ENCODE measurements around the gene PGBD5. TPM values are rescaled to one million over a fixed set of nuclear protein-coding genes. Genes with fewer than 3 reads are reported as not detected.
A peak's percentile ranks its signal among the peaks of the same experiment; 100 is the strongest.
"Not testable (repeated sequence)": the region's sequence is repeated elsewhere in the genome, so short reads cannot be mapped to it uniquely, and the experiment has no call there.

Gene PGBD5
- polyA plus RNA-seq, 1 donor: 1.6 TPM

GRCh38 chr1:230427094-230427876, 1.2 kb upstream of the PGBD5 start:
- no peaks in the 10 kb centered on the region for H3K9me3 ChIP-seq (ENCODE audit: control insufficient read depth, low read depth, low read length)
- peaks cover 52% of the 10 kb centered on the region for H3K27me3 ChIP-seq (ENCODE audit: control insufficient read depth, insufficient read depth, low read length)
- H3K36me3 ChIP-seq (ENCODE audit: control insufficient read depth, insufficient read depth, low read length): no peaks in the 10 kb centered on the region
- WGBS (ENCODE audit: insufficient coverage, low lambda C conversion rate): 20% methylated on average over 1 of the region's 11 CpGs
- H3K4me3 ChIP-seq (ENCODE audit: low read length): no peak overlapping the region
- DNase-seq: no peak
- peaks cover 6% of the 10 kb centered on the region for H3K4me1 ChIP-seq (ENCODE audit: control insufficient read depth, insufficient read depth, low read length)
- H3K27ac ChIP-seq (ENCODE audit: low read length): no peak overlapping the region

- Histone ChIP-seq H3K9me3 (ENCODE audit: control insufficient read depth, low read depth, low read length) (no peaks in the 10 kb centered on the region), H3K27ac (ENCODE audit: low read length) (no peak overlapping the region), H3K4me3 (ENCODE audit: low read length) (peak overlapping the region; percentile 25), H3K4me1 (ENCODE audit: control insufficient read depth, insufficient read depth, low read length) (peaks cover 6% of the 10 kb centered on the region), H3K36me3 (ENCODE audit: control insufficient read depth, insufficient read depth, low read length) (no peaks in the 10 kb centered on the region), H3K27me3 (ENCODE audit: control insufficient read depth, insufficient read depth, low read length) (peaks cover 59% of the 10 kb centered on the region)
- DNase-seq: peak in 1 of 2 donors; percentile 20
- WGBS (ENCODE audit: insufficient coverage, low lambda C conversion rate): no CpG with 5 or more reads among the region's 108 CpGs
These were observed 660 bp downstream of the PGBD5 start for GRCh38 chr1:230425252-230426091.

- Histone ChIP-seq H3K4me1 (ENCODE audit: control insufficient read depth, insufficient read depth, low read length) (peaks cover 6% of the 10 kb centered on the region), H3K9me3 (ENCODE audit: control insufficient read depth, low read depth, low read length) (no peaks in the 10 kb centered on the region), H3K27me3 (ENCODE audit: control insufficient read depth, insufficient read depth, low read length) (peaks cover 57% of the 10 kb centered on the region), H3K27ac (ENCODE audit: low read length) (no peak overlapping the region), H3K4me3 (ENCODE audit: low read length) (peak overlapping the region; percentile 25), H3K36me3 (ENCODE audit: control insufficient read depth, insufficient read depth, low read length) (no peaks in the 10 kb centered on the region)
- WGBS (ENCODE audit: insufficient coverage, low lambda C conversion rate): no CpG with 5 or more reads among the region's 33 CpGs
- peak in 1 of 2 donors; percentile 17 for DNase-seq
These were observed 1.5 kb downstream of the PGBD5 start for GRCh38 chr1:230424391-230425251.

GRCh38 chr1:230423951-230424350, 2.2 kb downstream of the PGBD5 start:
- Histone ChIP-seq H3K4me3 (ENCODE audit: low read length) (peak overlapping the region; percentile 14), H3K9me3 (ENCODE audit: control insufficient read depth, low read depth, low read length) (no peaks in the 10 kb centered on the region), H3K27ac (ENCODE audit: low read length) (no peak overlapping the region), H3K36me3 (ENCODE audit: control insufficient read depth, insufficient read depth, low read length) (no peaks in the 10 kb centered on the region), H3K27me3 (ENCODE audit: control insufficient read depth, insufficient read depth, low read length) (peaks cover 54% of the 10 kb centered on the region), H3K4me1 (ENCODE audit: control insufficient read depth, insufficient read depth, low read length) (peaks cover 6% of the 10 kb centered on the region)
- no peak for DNase-seq
- WGBS (ENCODE audit: insufficient coverage, low lambda C conversion rate): no CpG with 5 or more reads among the region's 4 CpGs

- Histone ChIP-seq H3K4me3 (ENCODE audit: low read length) (no peak overlapping the region), H3K36me3 (ENCODE audit: control insufficient read depth, insufficient read depth, low read length) (no peaks in the 10 kb centered on the region), H3K27ac (ENCODE audit: low read length) (no peak overlapping the region), H3K9me3 (ENCODE audit: control insufficient read depth, low read depth, low read length) (no peaks in the 10 kb centered on the region), H3K4me1 (ENCODE audit: control insufficient read depth, insufficient read depth, low read length) (peaks cover 6% of the 10 kb centered on the region), H3K27me3 (ENCODE audit: control insufficient read depth, insufficient read depth, low read length) (peaks cover 54% of the 10 kb centered on the region)
- WGBS (ENCODE audit: insufficient coverage, low lambda C conversion rate): no CpG with 5 or more reads among the region's 5 CpGs
- DNase-seq: no peak
These were observed 2.9 kb downstream of the PGBD5 start for GRCh38 chr1:230423261-230423660.

- Histone ChIP-seq H3K27ac (ENCODE audit: low read length) (no peak overlapping the region), H3K27me3 (ENCODE audit: control insufficient read depth, insufficient read depth, low read length) (peaks cover 49% of the 10 kb centered on the region), H3K36me3 (ENCODE audit: control insufficient read depth, insufficient read depth, low read length) (no peaks in the 10 kb centered on the region), H3K4me3 (ENCODE audit: low read length) (no peak overlapping the region), H3K4me1 (ENCODE audit: control insufficient read depth, insufficient read depth, low read length) (peaks cover 6% of the 10 kb centered on the region), H3K9me3 (ENCODE audit: control insufficient read depth, low read depth, low read length) (no peaks in the 10 kb centered on the region)
- DNase-seq: no peak
- WGBS (ENCODE audit: insufficient coverage, low lambda C conversion rate): no CpG with 5 or more reads among the region's 14 CpGs
These were observed 3.7 kb downstream of the PGBD5 start for GRCh38 chr1:230422221-230422981.

GRCh38 chr1:230421481-230421880, 4.7 kb downstream of the PGBD5 start:
- Histone ChIP-seq H3K4me3 (ENCODE audit: low read length) (no peak overlapping the region), H3K9me3 (ENCODE audit: control insufficient read depth, low read depth, low read length) (no peaks in the 10 kb centered on the region), H3K27me3 (ENCODE audit: control insufficient read depth, insufficient read depth, low read length) (peaks cover 40% of the 10 kb centered on the region), H3K36me3 (ENCODE audit: control insufficient read depth, insufficient read depth, low read length) (no peaks in the 10 kb centered on the region), H3K4me1 (ENCODE audit: control insufficient read depth, insufficient read depth, low read length) (peaks cover 6% of the 10 kb centered on the region), H3K27ac (ENCODE audit: low read length) (no peak overlapping the region)
- no peak for DNase-seq
- no CpG with 5 or more reads among the region's 1 CpG for WGBS (ENCODE audit: insufficient coverage, low lambda C conversion rate)

- not testable (repeated sequence) for DNase-seq; H3K9me3 ChIP-seq (ENCODE audit: control insufficient read depth, low read depth, low read length); H3K36me3 ChIP-seq (ENCODE audit: control insufficient read depth, insufficient read depth, low read length); H3K4me3 ChIP-seq (ENCODE audit: low read length); H3K4me1 ChIP-seq (ENCODE audit: control insufficient read depth, insufficient read depth, low read length); H3K27ac ChIP-seq (ENCODE audit: low read length)
- no CpG with 5 or more reads among the region's 2 CpGs for WGBS (ENCODE audit: insufficient coverage, low lambda C conversion rate)
- peaks cover 40% of the 10 kb centered on the region for H3K27me3 ChIP-seq (ENCODE audit: control insufficient read depth, insufficient read depth, low read length)
These were observed 5.8 kb downstream of the PGBD5 start for GRCh38 chr1:230420372-230420771.

- Histone ChIP-seq H3K27me3 (ENCODE audit: control insufficient read depth, insufficient read depth, low read length) (peaks cover 3% of the 10 kb centered on the region), H3K4me1 (ENCODE audit: control insufficient read depth, insufficient read depth, low read length) (no peaks in the 10 kb centered on the region), H3K4me3 (ENCODE audit: low read length) (no peak overlapping the region), H3K27ac (ENCODE audit: low read length) (no peak overlapping the region), H3K9me3 (ENCODE audit: control insufficient read depth, low read depth, low read length) (no peaks in the 10 kb centered on the region), H3K36me3 (ENCODE audit: control insufficient read depth, insufficient read depth, low read length) (no peaks in the 10 kb centered on the region)
- WGBS (ENCODE audit: insufficient coverage, low lambda C conversion rate): 100% methylated on average over 2 of the region's 7 CpGs
- DNase-seq: no peak
These were observed 9.7 kb downstream of the PGBD5 start for GRCh38 chr1:230416430-230416829.
